ENCODE data around the gene ACTN1.

Gene ACTN1

DNA sequence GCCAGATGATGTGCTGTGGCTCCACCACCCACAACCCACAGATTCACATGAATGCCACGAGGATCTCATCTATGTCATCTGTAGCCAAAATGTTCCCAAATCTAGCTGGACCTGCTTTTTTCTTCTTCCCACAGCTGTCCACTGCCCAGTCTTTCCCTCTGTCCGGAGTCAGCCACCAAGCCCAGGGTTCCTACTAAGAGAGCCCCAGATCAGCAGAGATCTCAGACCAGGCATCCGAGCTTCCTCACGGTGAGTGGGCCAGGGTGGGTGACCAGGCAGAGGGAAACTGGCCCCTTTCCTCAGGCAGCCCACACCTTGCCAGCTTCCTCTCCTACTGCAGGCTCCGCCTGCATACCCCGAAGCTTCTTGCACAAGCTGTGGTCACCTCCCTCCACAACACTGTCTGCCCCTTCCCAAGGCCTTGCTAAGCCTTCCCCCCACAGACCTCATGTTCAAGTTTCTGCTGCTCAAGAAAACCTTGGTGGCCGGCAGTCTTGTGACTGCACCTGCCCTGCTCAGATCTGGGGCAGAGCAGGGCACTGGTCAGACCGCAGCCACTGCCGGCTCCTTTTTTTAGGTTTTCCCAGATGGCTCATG is 81.4 kb downstream of the ACTN1 start:
- DNase-seq (ENCODE audit: low read depth, low spot score): no peak
- TF ChIP-seq SUZ12 (IDR thresholded peaks at IDR 0.05; ENCODE audit: extremely low read depth, insufficient read depth, insufficient read length): no peak
- no peak for TF ChIP-seq ZNF274 (IDR thresholded peaks at IDR 0.05; ENCODE audit: low read depth, low read length)
- TF ChIP-seq YY1 (IDR thresholded peaks at IDR 0.05; ENCODE audit: insufficient read depth, insufficient read length): no peak
- H3K9ac ChIP-seq (ENCODE audit: insufficient read length, low read depth): no peak overlapping the region
- H3K36me3 ChIP-seq (ENCODE audit: insufficient read depth, insufficient read length, low read length): peaks cover 94% of the 10 kb centered on the region
- H3K4me1 ChIP-seq (ENCODE audit: insufficient read depth, insufficient read length): peaks cover 2% of the 10 kb centered on the region
- H3K27me3 ChIP-seq (ENCODE audit: insufficient read depth, insufficient read length): no peaks in the 10 kb centered on the region
- H3K9me3 ChIP-seq (ENCODE audit: insufficient read depth, low read length): no peaks in the 10 kb centered on the region
- no peak overlapping the region for H3K4me3 ChIP-seq (ENCODE audit: insufficient read length, low read depth)

DNA sequence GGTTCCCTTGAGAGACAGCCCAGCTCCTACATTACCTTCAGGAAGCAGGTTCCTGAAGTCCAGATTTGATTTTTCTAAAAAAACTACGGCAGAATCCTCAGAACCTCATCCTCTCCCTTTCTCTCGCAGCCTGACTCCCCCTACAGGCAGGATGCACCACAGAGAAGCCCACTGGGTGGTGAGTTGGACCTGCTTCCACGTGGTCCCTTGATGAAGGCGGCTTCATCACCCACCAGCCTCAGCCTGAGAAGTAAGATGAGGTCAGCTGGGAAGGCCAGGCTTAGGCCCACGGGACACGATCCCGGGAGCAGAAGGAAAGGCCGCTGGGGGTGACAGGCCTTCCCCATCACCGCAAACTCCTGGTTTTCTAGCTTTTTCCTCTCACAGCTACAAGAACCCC is 83.0 kb downstream of the ACTN1 start:
- no peak for DNase-seq (ENCODE audit: low read depth, low spot score)
- Histone ChIP-seq H3K36me3 (ENCODE audit: insufficient read depth, insufficient read length, low read length) (peaks cover 92% of the 10 kb centered on the region), H3K9me3 (ENCODE audit: insufficient read depth, low read length) (no peaks in the 10 kb centered on the region), H3K4me3 (ENCODE audit: insufficient read length, low read depth) (no peak overlapping the region), H3K27me3 (ENCODE audit: insufficient read depth, insufficient read length) (no peaks in the 10 kb centered on the region), H3K4me1 (ENCODE audit: insufficient read depth, insufficient read length) (peaks cover 2% of the 10 kb centered on the region), H3K9ac (ENCODE audit: insufficient read length, low read depth) (no peak overlapping the region)
- no peak for TF ChIP-seq ZNF274 (IDR thresholded peaks at IDR 0.05; ENCODE audit: low read depth, low read length)
- TF ChIP-seq SUZ12 (IDR thresholded peaks at IDR 0.05; ENCODE audit: extremely low read depth, insufficient read depth, insufficient read length): no peak
- TF ChIP-seq YY1 (IDR thresholded peaks at IDR 0.05; ENCODE audit: insufficient read depth, insufficient read length): no peak

DNA sequence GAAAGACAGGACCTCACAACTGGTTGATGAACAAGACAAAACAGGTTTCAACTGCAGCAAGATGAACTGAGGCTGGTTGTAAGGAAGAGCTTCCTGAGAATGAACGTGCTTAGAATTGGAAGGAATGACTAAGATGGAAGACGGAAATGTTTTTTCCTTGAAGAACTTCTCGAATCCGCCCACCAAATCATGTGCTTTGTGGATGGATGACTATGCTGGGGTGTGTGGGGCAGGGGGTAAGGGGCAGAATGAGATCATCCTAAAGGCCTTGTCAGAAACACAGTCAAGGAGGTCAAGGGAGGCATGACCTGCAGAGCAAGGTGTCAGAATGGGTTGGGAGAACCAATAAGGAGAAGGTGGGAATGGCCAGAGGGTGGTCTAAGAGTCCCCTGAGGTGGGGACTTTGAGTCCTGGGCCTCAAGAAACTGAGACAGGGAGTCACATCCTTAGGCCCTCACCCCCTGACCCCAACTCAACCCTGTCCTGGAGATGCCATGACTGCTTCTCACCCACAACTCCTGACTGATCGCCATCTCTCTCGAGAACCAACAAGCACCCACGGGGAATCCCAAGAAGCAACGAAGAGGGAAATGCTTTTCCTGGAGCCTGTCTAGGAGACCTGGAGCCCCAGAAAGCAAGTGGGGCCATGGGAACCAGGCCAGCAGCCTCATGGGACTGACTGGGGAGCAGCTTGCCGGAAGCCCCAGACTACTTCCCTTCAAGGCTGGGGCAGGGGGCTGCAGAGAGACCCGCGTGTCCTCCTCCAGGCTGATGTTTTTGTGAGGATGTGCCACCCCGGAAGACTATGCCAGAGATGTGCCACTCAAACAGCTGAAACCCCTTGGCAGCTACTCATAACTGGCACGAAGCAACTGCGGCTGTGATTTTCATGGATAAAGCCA is 84.0 kb downstream of the ACTN1 start:
- no peak overlapping the region for H3K9ac ChIP-seq (ENCODE audit: insufficient read length, low read depth)
- no peaks in the 10 kb centered on the region for H3K27me3 ChIP-seq (ENCODE audit: insufficient read depth, insufficient read length)
- TF ChIP-seq YY1 (IDR thresholded peaks at IDR 0.05; ENCODE audit: insufficient read depth, insufficient read length) (no peak), SUZ12 (IDR thresholded peaks at IDR 0.05; ENCODE audit: extremely low read depth, insufficient read depth, insufficient read length) (no peak), ZNF274 (IDR thresholded peaks at IDR 0.05; ENCODE audit: low read depth, low read length) (no peak)
- no peaks in the 10 kb centered on the region for H3K4me1 ChIP-seq (ENCODE audit: insufficient read depth, insufficient read length)
- peaks cover 94% of the 10 kb centered on the region for H3K36me3 ChIP-seq (ENCODE audit: insufficient read depth, insufficient read length, low read length)
- no peak overlapping the region for H3K4me3 ChIP-seq (ENCODE audit: insufficient read length, low read depth)
- H3K9me3 ChIP-seq (ENCODE audit: insufficient read depth, low read length): no peaks in the 10 kb centered on the region
- DNase-seq (ENCODE audit: low read depth, low spot score): no peak

DNA sequence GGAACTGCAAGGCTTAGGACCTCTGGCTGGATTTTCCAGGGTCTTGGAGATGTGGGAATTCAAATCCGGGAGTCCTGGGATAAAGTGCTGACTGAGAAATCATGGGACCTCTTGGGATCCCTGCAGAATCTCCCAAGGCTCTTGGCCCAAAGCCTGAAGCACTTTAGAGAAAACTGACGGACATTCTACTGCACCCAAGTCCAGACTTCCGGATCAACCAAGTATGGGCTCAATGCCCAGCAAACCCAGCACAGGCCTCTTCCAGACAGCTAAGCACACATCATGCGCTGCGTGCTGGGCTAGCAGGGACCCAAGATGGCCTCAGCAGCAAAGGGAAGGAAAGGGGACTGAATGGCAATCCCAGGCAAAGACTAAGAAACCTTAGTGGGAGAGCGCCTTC is 85.0 kb downstream of the ACTN1 start:
- no peak for TF ChIP-seq YY1 (IDR thresholded peaks at IDR 0.05; ENCODE audit: insufficient read depth, insufficient read length)
- TF ChIP-seq SUZ12 (IDR thresholded peaks at IDR 0.05; ENCODE audit: extremely low read depth, insufficient read depth, insufficient read length): no peak
- no peak for TF ChIP-seq ZNF274 (IDR thresholded peaks at IDR 0.05; ENCODE audit: low read depth, low read length)
- H3K4me3 ChIP-seq (ENCODE audit: insufficient read length, low read depth): no peak overlapping the region
- no peak for DNase-seq (ENCODE audit: low read depth, low spot score)
- no peaks in the 10 kb centered on the region for H3K27me3 ChIP-seq (ENCODE audit: insufficient read depth, insufficient read length)
- H3K4me1 ChIP-seq (ENCODE audit: insufficient read depth, insufficient read length): no peaks in the 10 kb centered on the region
- no peak overlapping the region for H3K9ac ChIP-seq (ENCODE audit: insufficient read length, low read depth)
- H3K9me3 ChIP-seq (ENCODE audit: insufficient read depth, low read length): no peaks in the 10 kb centered on the region
- peaks cover 94% of the 10 kb centered on the region for H3K36me3 ChIP-seq (ENCODE audit: insufficient read depth, insufficient read length, low read length)

DNA sequence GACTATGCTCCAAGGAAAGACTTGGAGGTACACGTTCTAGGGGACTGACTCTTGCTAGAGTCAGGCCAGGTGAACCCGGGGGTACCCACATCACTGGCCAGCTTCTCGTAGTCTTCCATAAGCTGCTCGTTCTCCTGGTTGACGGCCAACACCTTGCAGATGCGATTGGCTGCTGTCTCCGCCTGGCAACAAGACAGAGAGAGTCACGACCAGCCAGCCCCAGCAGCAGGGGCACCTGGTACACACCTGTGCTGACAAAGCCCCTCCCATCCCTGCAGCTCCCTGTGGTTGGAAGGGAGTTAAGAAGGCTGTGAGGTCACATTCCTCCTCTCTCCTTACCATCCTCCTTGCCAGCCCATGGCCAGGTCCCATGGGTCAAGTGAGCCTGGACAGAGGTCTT is 85.5 kb downstream of the ACTN1 start:
- no peak for DNase-seq (ENCODE audit: low read depth, low spot score)
- H3K4me1 ChIP-seq (ENCODE audit: insufficient read depth, insufficient read length): no peaks in the 10 kb centered on the region
- H3K9me3 ChIP-seq (ENCODE audit: insufficient read depth, low read length): no peaks in the 10 kb centered on the region
- H3K4me3 ChIP-seq (ENCODE audit: insufficient read length, low read depth): no peak overlapping the region
- H3K36me3 ChIP-seq (ENCODE audit: insufficient read depth, insufficient read length, low read length): peaks cover 94% of the 10 kb centered on the region
- H3K27me3 ChIP-seq (ENCODE audit: insufficient read depth, insufficient read length): no peaks in the 10 kb centered on the region
- no peak for TF ChIP-seq YY1 (IDR thresholded peaks at IDR 0.05; ENCODE audit: insufficient read depth, insufficient read length)
- no peak for TF ChIP-seq ZNF274 (IDR thresholded peaks at IDR 0.05; ENCODE audit: low read depth, low read length)
- TF ChIP-seq SUZ12 (IDR thresholded peaks at IDR 0.05; ENCODE audit: extremely low read depth, insufficient read depth, insufficient read length): no peak
- no peak overlapping the region for H3K9ac ChIP-seq (ENCODE audit: insufficient read length, low read depth)

DNA sequence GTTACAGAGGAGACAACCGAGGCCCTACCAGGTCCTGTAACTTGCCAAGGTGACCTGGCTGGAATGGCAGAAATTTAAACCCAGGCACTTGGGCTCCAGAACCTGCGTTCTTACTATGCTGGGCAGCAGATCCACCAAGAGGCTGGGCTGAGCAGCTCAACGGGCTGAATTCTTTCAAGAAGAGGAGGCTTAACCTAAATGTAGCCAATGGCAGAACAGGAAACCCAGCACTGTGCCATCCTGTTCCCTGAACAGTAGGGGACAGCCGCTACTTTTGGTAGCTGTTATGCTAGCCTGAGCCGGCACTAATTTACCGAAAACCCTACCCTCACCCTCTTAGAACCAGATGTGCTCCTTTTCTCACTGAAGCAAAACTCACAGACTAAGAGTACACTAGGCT is 86.1 kb downstream of the ACTN1 start:
- Histone ChIP-seq H3K36me3 (ENCODE audit: insufficient read depth, insufficient read length, low read length) (peaks cover 94% of the 10 kb centered on the region), H3K9me3 (ENCODE audit: insufficient read depth, low read length) (no peaks in the 10 kb centered on the region), H3K4me1 (ENCODE audit: insufficient read depth, insufficient read length) (no peaks in the 10 kb centered on the region), H3K9ac (ENCODE audit: insufficient read length, low read depth) (no peak overlapping the region), H3K27me3 (ENCODE audit: insufficient read depth, insufficient read length) (no peaks in the 10 kb centered on the region), H3K4me3 (ENCODE audit: insufficient read length, low read depth) (no peak overlapping the region)
- no peak for TF ChIP-seq YY1 (IDR thresholded peaks at IDR 0.05; ENCODE audit: insufficient read depth, insufficient read length)
- no peak for TF ChIP-seq SUZ12 (IDR thresholded peaks at IDR 0.05; ENCODE audit: extremely low read depth, insufficient read depth, insufficient read length)
- no peak for TF ChIP-seq ZNF274 (IDR thresholded peaks at IDR 0.05; ENCODE audit: low read depth, low read length)
- no peak for DNase-seq (ENCODE audit: low read depth, low spot score)

Data from NT2/D1 (cell line).